Astrocyte (in vitro differentiated cells and primary cell): Measurements from ENCODE around the gene TOM1L2.

ENCODE experiments used
- CTCF ChIP-seq: IDR thresholded peaks from 2 replicates; pipeline ENCODE4 v1.5.1; 2011; ENCODE audit warnings: low read depth, mild to moderate bottlenecking, inconsistent platforms, low read length, moderate library complexity; ENCODE audit not compliant: insufficient read depth
- EZH2 ChIP-seq: IDR thresholded peaks from 2 replicates; pipeline ENCODE4 v1.6.1; 2012; ENCODE audit warnings: mild to moderate bottlenecking, low read length, inconsistent platforms; ENCODE audit not compliant: insufficient read depth

- TF ChIP-seq CTCF (no peak), EZH2 (no peak)
Measured at GRCh38 chr17:17848311-17849082, 123.7 kb downstream of the TOM1L2 start.
